OCI-LY7 (cell line): ENCODE measurements around the gene FAM217A. TPM values are rescaled to one million over a fixed set of nuclear protein-coding genes. Genes with fewer than 3 reads are reported as not detected.

Source experiments
- BruUV-seq: library from RNA; stranded (reverse); fragments of 400-500 nt; replicated peaks from 2 replicates; lab custom pipeline; 2021; lab: Mats Ljungman, UMichigan
- CTCF ChIA-PET: fragments of 300-600 bp; sonication (Branson Sonifier 250); formaldehyde crosslinking; loops from one replicate; lab custom pipeline; 2022; ENCODE audit warnings: antibody characterized with exemption; ENCODE audit not compliant: unreplicated experiment; lab: Charles Lee
- POLR2A ChIA-PET: fragments of 300-600 bp; sonication (Branson Sonifier 250); formaldehyde crosslinking; loops from one replicate; lab custom pipeline; 2022; ENCODE audit warnings: antibody characterized with exemption; lab: Charles Lee
- DNase-seq: peaks from one replicate; pipeline ENCODE4 v3.0.0-alpha.2; 2015; ENCODE audit warnings: low spot score
- H2AFZ ChIP-seq: fragments of 200-600 bp; sonication (generic), shearing (Covaris generic); 2 replicates; pipeline ENCODE4 v1.6.1; 2014; ENCODE audit warnings: mild to moderate bottlenecking, antibody characterized with exemption, low read length, moderate library complexity
- H3K27ac ChIP-seq: fragments of 200-600 bp; sonication (generic); 2 replicates; pipeline ENCODE4 v1.5.1; 2014; ENCODE audit warnings: mixed run types, low read depth, mild to moderate bottlenecking, moderate library complexity, low read length, inconsistent platforms; ENCODE audit not compliant: poor library complexity, severe bottlenecking
- H3K36me3 ChIP-seq: fragments of 200-600 bp; sonication (generic); 2 replicates; pipeline ENCODE4 v1.6.1; 2014; ENCODE audit warnings: mild to moderate bottlenecking, antibody characterized with exemption, low read length, moderate library complexity, mixed read lengths; ENCODE audit not compliant: insufficient read depth
- H3K4me1 ChIP-seq: fragments of 200-600 bp; sonication (generic); 2 replicates; pipeline ENCODE4 v1.5.1; 2014; ENCODE audit warnings: mild to moderate bottlenecking, low read length; ENCODE audit not compliant: insufficient read depth, poor library complexity, severe bottlenecking
- H3K4me2 ChIP-seq: fragments of 200-600 bp; sonication (generic); 2 replicates; pipeline ENCODE4 v1.6.1; 2014; ENCODE audit warnings: mild to moderate bottlenecking, low read length
- H3K4me3 ChIP-seq: fragments of 200-600 bp; sonication (generic); 2 replicates; pipeline ENCODE4 v1.5.1; 2014; ENCODE audit warnings: mild to moderate bottlenecking, low read depth, low read length; ENCODE audit not compliant: poor library complexity, severe bottlenecking
- H3K79me2 ChIP-seq: fragments of 200-600 bp; sonication (generic); 2 replicates; pipeline ENCODE4 v1.6.1; 2016; ENCODE audit warnings: low read depth, mild to moderate bottlenecking, low read length, moderate library complexity, mixed read lengths; ENCODE audit not compliant: insufficient read depth
- H3K9me2 ChIP-seq: fragments of 200-600 bp; sonication (generic); 2 replicates; pipeline ENCODE4 v1.6.1; 2016; ENCODE audit warnings: mild to moderate bottlenecking, low read length, mixed read lengths; ENCODE audit not compliant: insufficient read depth
- H3K9me3 ChIP-seq: fragments of 200-600 bp; sonication (generic); 2 replicates; pipeline ENCODE4 v1.6.1; 2014; ENCODE audit warnings: mild to moderate bottlenecking, mixed run types, low read length, mixed read lengths
- H4K20me1 ChIP-seq: fragments of 200-600 bp; sonication (generic); 2 replicates; pipeline ENCODE4 v1.6.1; 2014; ENCODE audit warnings: mild to moderate bottlenecking, antibody characterized with exemption, low read length, moderate library complexity, mixed read lengths; ENCODE audit not compliant: insufficient read depth
- EZH2phosphoT487 ChIP-seq: fragments of 200-600 bp; sonication (generic); IDR thresholded peaks from 2 replicates; pipeline ENCODE4 v1.6.1; 2018; ENCODE audit warnings: low read depth, borderline replicate concordance, mild to moderate bottlenecking, mixed run types, antibody characterized with exemption, low read length, moderate library complexity, mixed read lengths
- intact Hi-C: fragments of 100-400 bp; cut with micrococcal nuclease; formaldehyde crosslinking; loops from one replicate; pipeline ENCODE4 v1.10.0; 2022; ENCODE audit not compliant: unreplicated experiment
- total RNA-seq, 2 experiments: library from RNA; depleted of rRNA in 1 of 2; stranded (reverse); fragments of >200 nt in 1 of 2; shearing (Covaris generic) in 1 of 2; gene quantifications; 2 replicates each; pipeline ENCODE4 v1.2.3, GENCODE V29; 2014 to 2022
- TF ChIP-seq, protein P1 (sequence below): fragments of 200-600 bp; sonication (generic); conservative IDR thresholded peaks from 2 replicates; pipeline ENCODE4 v1.5.1; 2014; ENCODE audit warnings: mild to moderate bottlenecking, antibody characterized with exemption, low read length, moderate library complexity, mixed read lengths

Gene FAM217A
- total RNA-seq, 2 experiments from 2014 or later = not detected

DNA sequence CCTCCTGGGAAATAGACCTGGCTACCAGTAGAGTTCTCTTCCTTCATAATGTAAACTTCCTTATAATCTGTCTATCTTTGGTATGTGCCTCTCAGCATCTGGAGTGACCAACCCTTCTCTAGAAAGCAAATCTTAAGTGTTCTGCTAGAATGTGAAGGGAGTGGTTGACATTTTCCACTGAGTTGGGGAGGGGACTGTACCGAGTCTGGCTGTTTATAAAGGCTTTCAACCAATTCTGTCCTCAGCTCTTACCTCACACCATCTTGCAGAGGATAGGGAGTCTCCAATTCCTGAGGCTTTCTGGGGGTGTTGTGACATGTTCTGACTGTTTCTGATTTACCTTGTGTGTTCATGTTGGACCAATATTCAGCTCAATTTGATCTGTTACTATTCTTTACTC is 39.6 kb downstream of the FAM217A start:
- intact Hi-C loops = no loop called here
- Histone ChIP-seq H3K4me2 (no peak overlapping the region), H3K4me1 (no peaks in the 10 kb centered on the region), H2AFZ (no peak overlapping the region), H4K20me1 (peaks cover 16% of the 10 kb centered on the region), H3K9me3 (no peaks in the 10 kb centered on the region), H3K27ac (no peak overlapping the region), H3K9me2 (no peaks in the 10 kb centered on the region), H3K36me3 (peaks cover 94% of the 10 kb centered on the region), H3K4me3 (no peak overlapping the region), H3K79me2 (peaks cover 77% of the 10 kb centered on the region)
- BruUV-seq = no TSS peak
- TF ChIP-seq, protein P1, sequence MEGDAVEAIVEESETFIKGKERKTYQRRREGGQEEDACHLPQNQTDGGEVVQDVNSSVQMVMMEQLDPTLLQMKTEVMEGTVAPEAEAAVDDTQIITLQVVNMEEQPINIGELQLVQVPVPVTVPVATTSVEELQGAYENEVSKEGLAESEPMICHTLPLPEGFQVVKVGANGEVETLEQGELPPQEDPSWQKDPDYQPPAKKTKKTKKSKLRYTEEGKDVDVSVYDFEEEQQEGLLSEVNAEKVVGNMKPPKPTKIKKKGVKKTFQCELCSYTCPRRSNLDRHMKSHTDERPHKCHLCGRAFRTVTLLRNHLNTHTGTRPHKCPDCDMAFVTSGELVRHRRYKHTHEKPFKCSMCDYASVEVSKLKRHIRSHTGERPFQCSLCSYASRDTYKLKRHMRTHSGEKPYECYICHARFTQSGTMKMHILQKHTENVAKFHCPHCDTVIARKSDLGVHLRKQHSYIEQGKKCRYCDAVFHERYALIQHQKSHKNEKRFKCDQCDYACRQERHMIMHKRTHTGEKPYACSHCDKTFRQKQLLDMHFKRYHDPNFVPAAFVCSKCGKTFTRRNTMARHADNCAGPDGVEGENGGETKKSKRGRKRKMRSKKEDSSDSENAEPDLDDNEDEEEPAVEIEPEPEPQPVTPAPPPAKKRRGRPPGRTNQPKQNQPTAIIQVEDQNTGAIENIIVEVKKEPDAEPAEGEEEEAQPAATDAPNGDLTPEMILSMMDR = no peak
- TF ChIP-seq EZH2phosphoT487 = no peak
- POLR2A ChIA-PET = interaction anchor here (1.1 to 1.6 kb wide), 4 partner anchors 17 to 21 kb away, joined by 3 read pairs; a partner anchor contains a TSS
- no peak for DNase-seq
- CTCF ChIA-PET = no interaction called here

GRCh38 chr6:4036581-4036980 is 42.4 kb downstream of the FAM217A start:
- Histone ChIP-seq H3K36me3 (peaks cover 94% of the 10 kb centered on the region), H3K27ac (no peak overlapping the region), H3K4me3 (no peak overlapping the region), H3K9me2 (no peaks in the 10 kb centered on the region), H3K9me3 (no peaks in the 10 kb centered on the region), H3K79me2 (peaks cover 93% of the 10 kb centered on the region), H2AFZ (no peak overlapping the region), H3K4me1 (no peaks in the 10 kb centered on the region), H3K4me2 (no peak overlapping the region), H4K20me1 (peaks cover 38% of the 10 kb centered on the region)
- ChIA-PET CTCF (no interaction called here), POLR2A (interaction anchor here (0.6 kb wide), 1 partner anchor 61 kb away, joined by 3 read pairs; no protein-coding TSS in a partner anchor)
- intact Hi-C loops = no loop called here
- no peak for DNase-seq
- no TSS peak for BruUV-seq
- TF ChIP-seq EZH2phosphoT487 = no peak
- TF ChIP-seq, protein P1 = no peak

DNA sequence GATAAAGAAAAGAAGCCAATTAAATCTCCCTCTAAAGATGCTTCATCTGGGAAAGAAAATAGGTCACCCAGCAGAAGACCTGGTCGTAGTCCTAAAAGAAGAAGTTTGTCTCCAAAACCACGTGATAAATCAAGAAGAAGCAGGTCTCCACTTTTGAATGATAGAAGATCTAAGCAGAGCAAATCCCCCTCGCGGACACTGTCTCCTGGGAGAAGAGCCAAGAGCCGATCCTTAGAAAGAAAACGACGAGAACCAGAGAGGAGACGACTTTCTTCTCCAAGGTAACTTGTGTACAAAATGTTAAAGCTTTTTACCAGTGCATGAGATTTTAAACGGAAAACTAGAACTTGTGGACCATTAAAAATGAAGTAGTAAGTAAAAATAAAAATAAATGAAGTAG is 46.5 kb downstream of the FAM217A start:
- ChIA-PET POLR2A (interaction anchor here (1.6 kb wide), 1 partner anchor 11 kb away, joined by 10 read pairs; a partner anchor contains a TSS), CTCF (no interaction called here)
- Histone ChIP-seq H3K4me3 (no peak overlapping the region), H3K4me1 (peaks cover 12% of the 10 kb centered on the region), H4K20me1 (peaks cover 55% of the 10 kb centered on the region), H3K79me2 (peaks cover 100% of the 10 kb centered on the region), H3K4me2 (no peak overlapping the region), H2AFZ (no peak overlapping the region), H3K9me2 (no peaks in the 10 kb centered on the region), H3K9me3 (no peaks in the 10 kb centered on the region), H3K27ac (no peak overlapping the region), H3K36me3 (peaks cover 91% of the 10 kb centered on the region)
- intact Hi-C loops = no loop called here
- no TSS peak for BruUV-seq
- TF ChIP-seq EZH2phosphoT487 = no peak
- TF ChIP-seq, protein P1 = no peak
- no peak for DNase-seq
